Lower leg skin (tissue), 4 donors: Measurements from ENCODE around the gene G6PC1. TPM values are rescaled to one million over a fixed set of nuclear protein-coding genes. Genes with fewer than 3 reads are reported as not detected.
"Not testable (repeated sequence)": the region's sequence is repeated elsewhere in the genome, so short reads cannot be mapped to it uniquely, and the experiment has no call there.

Experiments
- DNase-seq, 2 donors: peaks; one replicate each; pipeline ENCODE4 v3.0.0-alpha.2; 2019; ENCODE audit warnings: low spot score in 2 of 2
- H3K4me3 ChIP-seq: fragments of 200-600 bp; sonication (generic); 2 replicates; pipeline ENCODE4 v1.5.1; 2017; ENCODE audit warnings: mild to moderate bottlenecking, low read depth; ENCODE audit not compliant: poor library complexity, severe bottlenecking
- CTCF ChIP-seq, 3 donors: fragments of 450-650 bp; IDR thresholded peaks; one replicate each; pipeline ENCODE4 v1.5.1; 2016; ENCODE audit warnings: antibody characterized with exemption in 3 of 3, mild to moderate bottlenecking in 3 of 3, moderate library complexity in 2 of 3
- POLR2A ChIP-seq, 2 donors: fragments of 450-650 bp; IDR thresholded peaks; one replicate each; pipeline ENCODE4 v1.6.1; 2016 to 2017; ENCODE audit warnings: antibody characterized with exemption in 2 of 2, mild to moderate bottlenecking in 1 of 2, moderate library complexity in 1 of 2
- WGBS, 2 donors: methylation state at CpG; one replicate each; pipeline ENCODE4 v1.1.5; 2018; 5-methylcytosine and 5-hydroxymethylcytosine counted together
- intact Hi-C: fragments of 100-400 bp; cut with DNase I; formaldehyde crosslinking; loops from one replicate; pipeline ENCODE4 v1.15.0; 2023; ENCODE audit warnings: low total_unique reads
- total RNA-seq, 4 donors: library from RNA; depleted of rRNA; stranded (reverse); fragments of >200 nt; gene quantifications; one replicate each; pipeline ENCODE4 v1.1.0, GENCODE V29; 2016

G6PC1 gene
- total RNA-seq, 4 donors from 2014 or later: not detected

DNA sequence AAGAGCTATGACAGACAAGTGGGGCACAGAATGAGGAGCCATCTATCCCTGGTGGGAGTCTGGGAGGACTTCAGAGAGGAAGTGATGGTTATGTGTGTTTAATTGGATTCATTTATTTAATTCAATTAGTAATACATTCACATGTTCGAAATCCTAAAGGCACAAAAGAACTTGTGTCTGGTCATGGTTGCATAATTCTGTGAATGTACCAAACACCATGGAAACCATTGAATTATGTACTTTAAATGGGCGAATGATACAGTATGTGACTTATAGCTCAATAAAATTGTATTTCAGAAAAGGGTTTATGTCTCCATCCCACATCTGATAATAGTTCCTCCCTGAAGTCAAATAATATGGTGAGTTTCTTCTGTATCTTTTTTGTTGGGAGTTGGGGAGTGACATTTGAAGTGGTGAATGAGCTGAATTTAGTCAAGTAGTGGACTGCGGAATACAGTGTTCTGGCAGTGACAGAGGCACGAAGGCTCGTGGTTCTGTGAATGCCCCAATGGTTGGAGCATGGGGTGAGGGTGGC lies 19.8 kb upstream of the G6PC1 start:
- WGBS, 2 donors: 78 to 86% methylated on average over 5 of the region's 5 CpGs
- H3K4me3 ChIP-seq: no peak overlapping the region

GRCh38 chr17:42881706-42882105 lies 18.9 kb upstream of the G6PC1 start:
- DNase-seq, intact Hi-C loops, H3K4me3 ChIP-seq: not testable (repeated sequence)
- WGBS, 2 donors: 93% methylated on average over 6 of the region's 6 CpGs

More for the DNA sequence above, 19.8 kb upstream of the G6PC1 start:
- intact Hi-C loops: no loop called here
- DNase-seq: no peak
- TF ChIP-seq CTCF (IDR thresholded peaks at IDR 0.05): no peak
- no peak for TF ChIP-seq POLR2A (IDR thresholded peaks at IDR 0.05)

- intact Hi-C loops: no loop called here
- 88 to 94% methylated on average over 8 of the region's 8 CpGs for WGBS, 2 donors
- TF ChIP-seq CTCF (IDR thresholded peaks at IDR 0.05): no peak
- no peak for TF ChIP-seq POLR2A (IDR thresholded peaks at IDR 0.05)
These were observed 18.4 kb upstream of the G6PC1 start for GRCh38 chr17:42882166-42882565.

GRCh38 chr17:42883802-42884558 lies 16.6 kb upstream of the G6PC1 start:
- intact Hi-C loops: no loop called here
- DNase-seq: no peak
- no peak overlapping the region for H3K4me3 ChIP-seq
- WGBS, 2 donors: 76 to 82% methylated on average over 7 of the region's 7 CpGs
- TF ChIP-seq CTCF (IDR thresholded peaks at IDR 0.05): no peak
- no peak for TF ChIP-seq POLR2A (IDR thresholded peaks at IDR 0.05)

More at GRCh38 chr17:42882166-42882565, 18.4 kb upstream of the G6PC1 start:
- no peak for DNase-seq
- H3K4me3 ChIP-seq: no peak overlapping the region

DNA sequence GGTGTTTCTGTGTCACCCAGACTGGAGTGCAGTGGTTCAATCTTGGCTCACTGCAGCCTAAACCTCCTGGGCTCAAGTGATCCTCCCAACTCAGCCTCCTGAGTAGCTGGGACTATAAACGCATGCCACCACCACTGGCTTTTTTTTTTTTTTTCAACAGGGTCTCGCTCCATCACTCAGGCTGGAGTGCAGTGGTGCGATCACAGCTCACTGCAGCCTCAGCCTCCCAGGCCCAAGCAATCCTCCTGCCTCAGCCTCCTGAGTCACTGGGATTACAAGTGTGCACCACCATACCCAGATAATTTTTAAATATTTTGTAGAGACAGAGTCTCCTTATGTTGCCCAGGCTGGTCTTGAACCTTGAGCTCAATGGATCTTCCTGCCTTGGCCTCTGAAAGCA lies 14.8 kb upstream of the G6PC1 start:
- DNase-seq, intact Hi-C loops: not testable (repeated sequence)

GRCh38 chr17:42886283-42887176 lies 14.1 kb upstream of the G6PC1 start:
- TF ChIP-seq POLR2A (IDR thresholded peaks at IDR 0.05) (no peak), CTCF (IDR thresholded peaks at IDR 0.05) (no peak)
- DNase-seq: peak in 1 of 2 donors; percentile 16
- no peak overlapping the region for H3K4me3 ChIP-seq
- intact Hi-C loops: no loop called here
- WGBS, 2 donors: 53 to 62% methylated on average over 15 of the region's 15 CpGs

More for the DNA sequence above, 14.8 kb upstream of the G6PC1 start:
- 94 to 97% methylated on average over 3 of the region's 3 CpGs for WGBS, 2 donors
- H3K4me3 ChIP-seq: not testable (repeated sequence)
